SHP77 (cell line): ENCODE measurements around the gene PACC1.
A peak's percentile ranks its signal among the peaks of the same experiment; 100 is the strongest.

Experiments used
- DNase-seq, 2 experiments: peaks; one replicate each; lab custom pipeline; 2025; lab: John Stamatoyannopoulos, UW

Gene PACC1

GRCh38 chr1:212414328-212415106 lies at the start of gene PACC1:
Gene PACC1 (minus strand): TSS chr1:212414886. CDS start chr1:212414757, 129 bp downstream.
- DNase-seq, result peak; percentile 87 to 90

- no peak for DNase-seq
Measured at GRCh38 chr1:212463565-212464285, 49.0 kb upstream of the PACC1 start.

- no peak for DNase-seq
Measured at GRCh38 chr1:212461916-212462660, 47.4 kb upstream of the PACC1 start.

GRCh38 chr1:212460376-212460775 lies 45.7 kb upstream of the PACC1 start:
- DNase-seq, result no peak

GRCh38 chr1:212459656-212460055 lies 45.0 kb upstream of the PACC1 start:
- no peak for DNase-seq

- DNase-seq, result no peak
Measured at GRCh38 chr1:212458817-212459216, 44.1 kb upstream of the PACC1 start.

GRCh38 chr1:212457740-212458338 lies 43.2 kb upstream of the PACC1 start:
- peak; percentile 40 to 58 for DNase-seq

GRCh38 chr1:212455803-212456528 lies 41.3 kb upstream of the PACC1 start:
- peak; percentile 65 to 72 for DNase-seq

- DNase-seq, result no peak
Measured at GRCh38 chr1:212455401-212455800, 40.7 kb upstream of the PACC1 start.

- no peak for DNase-seq
Measured at GRCh38 chr1:212454741-212455140, 40.1 kb upstream of the PACC1 start.

- DNase-seq, result no peak
Measured at GRCh38 chr1:212453156-212453857, 38.6 kb upstream of the PACC1 start.

GRCh38 chr1:212452323-212453155 lies 37.9 kb upstream of the PACC1 start:
- DNase-seq, result no peak

- no peak for DNase-seq
Measured at GRCh38 chr1:212451416-212452322, 37.0 kb upstream of the PACC1 start.

GRCh38 chr1:212450331-212450881 lies 35.7 kb upstream of the PACC1 start:
- DNase-seq, result peak; percentile 81 to 88

GRCh38 chr1:212447478-212447877 lies 32.8 kb upstream of the PACC1 start:
- DNase-seq, result no peak

GRCh38 chr1:212446333-212446732 lies 31.6 kb upstream of the PACC1 start:
- no peak for DNase-seq

- DNase-seq, result no peak
Measured at GRCh38 chr1:212442408-212442807, 27.7 kb upstream of the PACC1 start.

- DNase-seq, result no peak
Measured at GRCh38 chr1:212440419-212440818, 25.7 kb upstream of the PACC1 start.

GRCh38 chr1:212438831-212439237 lies 24.1 kb upstream of the PACC1 start:
- no peak for DNase-seq
